Caki2 (cell line): ENCODE measurements around the gene ANAPC2. TPM values are rescaled to one million over a fixed set of nuclear protein-coding genes. Genes with fewer than 3 reads are reported as not detected.

Experiments used
- DNase-seq: peaks from one replicate; pipeline ENCODE4 v3.0.0-alpha.2; 2015; ENCODE audit warnings: low read depth
- in situ Hi-C: cut with HindIII; loops from 2 replicates; pipeline ENCODE4 v1.10.0; 2016; ENCODE audit warnings: low sequenced_read_pairs, low pct_unique_long_range_greater_than_20kb, mixed read lengths
- total RNA-seq: library from RNA; depleted of rRNA; stranded (reverse); fragments of >200 nt; shearing (Covaris generic); gene quantifications from 2 replicates; pipeline ENCODE4 v1.2.3, GENCODE V29; 2014; ENCODE audit warnings: low replicate concordance

Gene ANAPC2
- total RNA-seq, 1 experiment from 2014 or later: 38.2 TPM

DNA sequence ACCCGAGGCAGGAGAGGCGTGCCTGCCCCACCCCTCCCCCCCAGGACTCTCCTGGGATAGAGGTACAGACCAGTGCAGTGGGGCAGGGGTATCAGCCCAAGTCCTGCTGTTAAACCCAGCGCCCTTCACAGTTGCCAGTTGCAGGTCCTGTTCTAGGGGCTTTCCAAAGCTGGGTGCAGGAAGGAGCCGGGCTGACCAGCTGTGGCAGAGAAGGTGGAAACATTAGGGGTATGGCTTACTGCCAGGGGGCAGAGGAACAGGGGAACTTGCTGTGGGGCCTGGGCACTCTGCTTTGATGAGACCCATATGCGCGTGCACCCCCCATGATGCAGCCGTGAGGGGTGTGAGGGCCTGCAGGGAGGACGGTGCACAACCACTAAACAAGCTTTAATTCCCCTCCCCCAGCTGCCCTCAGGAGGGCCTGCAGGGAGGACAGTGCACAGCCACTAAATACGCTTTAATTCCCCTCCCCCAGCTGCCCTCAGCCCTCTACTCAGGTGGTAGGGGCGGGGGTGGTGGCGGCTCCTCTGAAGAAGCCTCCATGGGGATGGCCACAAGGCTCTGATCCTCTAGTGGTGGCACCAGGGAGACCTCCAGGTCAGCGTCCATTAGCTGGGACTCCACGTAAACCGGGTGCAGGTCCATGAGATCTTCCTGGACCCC lies 17.7 kb downstream of the ANAPC2 start:
- in situ Hi-C loops: no loop called here
- no peak for DNase-seq

DNA sequence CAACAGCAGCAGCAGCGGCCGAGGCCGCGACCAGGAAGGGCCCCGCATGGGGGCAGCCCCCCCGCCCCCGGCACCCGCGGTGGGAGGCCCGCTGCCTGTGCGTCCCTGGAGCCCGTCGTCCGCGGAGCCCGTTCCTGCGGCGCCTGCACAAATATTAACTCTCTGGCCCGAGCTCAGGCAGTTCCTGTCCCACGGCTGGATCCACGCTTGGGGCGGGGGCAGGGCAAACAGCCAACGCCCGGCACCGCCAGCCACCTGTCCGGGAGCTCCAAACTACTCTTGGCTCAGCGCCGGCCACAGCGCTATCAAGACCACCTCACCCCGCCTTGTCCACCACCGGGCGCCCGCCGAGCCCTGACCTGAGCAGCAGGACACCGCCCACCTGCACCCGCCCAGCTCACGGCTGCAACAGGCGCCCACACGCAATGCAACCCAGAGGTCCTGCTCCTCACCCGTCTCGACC lies 18.4 kb downstream of the ANAPC2 start, which contains the start of gene LRRC26:
Gene LRRC26, minus strand, starts transcription at position 156 of the 463 bp plus-strand sequence. Its CDS starts 108 bp downstream, at position 48.
- in situ Hi-C loops: no loop called here
- DNase-seq: no peak

DNA sequence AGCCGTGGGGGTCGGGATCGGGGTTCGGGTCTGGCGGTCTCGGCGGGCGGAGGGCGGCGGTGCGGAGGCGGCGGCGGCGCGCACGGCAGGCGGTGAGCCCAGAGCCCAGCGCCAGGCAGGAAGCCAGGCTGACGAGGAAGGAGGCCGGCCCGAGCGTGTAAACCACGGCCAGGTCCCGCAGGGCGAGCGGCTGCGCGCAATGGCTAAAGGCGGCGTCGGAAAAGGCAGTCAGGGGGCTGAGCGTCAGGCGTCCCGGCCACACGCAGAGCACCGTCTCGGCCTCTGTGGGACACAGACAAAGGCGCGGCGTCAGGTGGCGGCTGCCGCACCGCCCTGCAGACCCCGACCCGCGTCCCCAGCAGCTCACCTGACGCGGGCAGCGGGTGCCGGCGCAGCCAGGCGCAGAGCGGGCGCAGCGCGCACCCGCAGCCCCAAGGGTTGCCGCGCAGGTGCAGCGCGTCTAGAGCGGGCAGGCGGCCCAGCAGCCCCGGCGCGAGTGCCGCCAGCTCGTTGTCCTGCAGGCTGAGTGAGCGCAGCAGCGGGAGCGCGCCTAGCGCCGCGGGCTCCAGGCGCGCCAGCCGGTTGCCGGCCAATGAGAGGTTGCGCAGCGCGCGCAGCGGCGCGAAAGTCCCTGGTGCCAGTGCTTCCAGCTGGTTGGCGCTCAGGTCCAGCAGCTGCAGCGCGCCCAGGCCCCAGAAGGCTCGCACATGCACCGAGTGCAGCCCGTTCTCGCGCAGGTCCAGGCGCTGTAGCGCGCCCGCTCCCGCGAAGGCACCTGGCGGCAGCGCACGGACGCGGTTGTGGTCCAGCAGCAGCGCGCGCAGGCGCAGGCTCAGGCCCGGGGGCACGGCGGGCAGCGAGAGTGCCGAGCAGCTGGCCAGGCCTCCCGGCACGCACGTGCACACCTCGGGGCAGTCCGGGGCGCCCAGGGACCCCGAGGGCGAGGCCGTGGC lies 19.2 kb downstream of the ANAPC2 start:
- DNase-seq: peak; percentile 86
- in situ Hi-C loops: no loop called here

DNA sequence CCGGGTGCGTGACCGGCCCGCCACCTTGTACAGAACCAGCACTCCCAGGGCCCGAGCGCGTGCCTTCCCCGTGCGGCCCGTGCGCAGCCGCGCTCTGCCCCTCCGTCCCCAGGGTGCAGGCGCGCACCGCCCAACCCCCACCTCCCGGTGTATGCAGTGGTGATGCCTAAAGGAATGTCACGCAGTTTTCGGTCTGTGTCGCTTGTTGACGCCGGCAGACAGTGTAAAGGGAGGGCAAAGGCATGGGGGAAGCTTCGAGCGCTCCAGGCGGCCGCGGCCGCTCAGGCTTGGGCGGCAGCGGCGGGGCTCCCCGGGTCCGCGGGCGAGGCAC lies 19.8 kb downstream of the ANAPC2 start:
- in situ Hi-C loops: no loop called here
- peak; percentile 24 for DNase-seq

DNA sequence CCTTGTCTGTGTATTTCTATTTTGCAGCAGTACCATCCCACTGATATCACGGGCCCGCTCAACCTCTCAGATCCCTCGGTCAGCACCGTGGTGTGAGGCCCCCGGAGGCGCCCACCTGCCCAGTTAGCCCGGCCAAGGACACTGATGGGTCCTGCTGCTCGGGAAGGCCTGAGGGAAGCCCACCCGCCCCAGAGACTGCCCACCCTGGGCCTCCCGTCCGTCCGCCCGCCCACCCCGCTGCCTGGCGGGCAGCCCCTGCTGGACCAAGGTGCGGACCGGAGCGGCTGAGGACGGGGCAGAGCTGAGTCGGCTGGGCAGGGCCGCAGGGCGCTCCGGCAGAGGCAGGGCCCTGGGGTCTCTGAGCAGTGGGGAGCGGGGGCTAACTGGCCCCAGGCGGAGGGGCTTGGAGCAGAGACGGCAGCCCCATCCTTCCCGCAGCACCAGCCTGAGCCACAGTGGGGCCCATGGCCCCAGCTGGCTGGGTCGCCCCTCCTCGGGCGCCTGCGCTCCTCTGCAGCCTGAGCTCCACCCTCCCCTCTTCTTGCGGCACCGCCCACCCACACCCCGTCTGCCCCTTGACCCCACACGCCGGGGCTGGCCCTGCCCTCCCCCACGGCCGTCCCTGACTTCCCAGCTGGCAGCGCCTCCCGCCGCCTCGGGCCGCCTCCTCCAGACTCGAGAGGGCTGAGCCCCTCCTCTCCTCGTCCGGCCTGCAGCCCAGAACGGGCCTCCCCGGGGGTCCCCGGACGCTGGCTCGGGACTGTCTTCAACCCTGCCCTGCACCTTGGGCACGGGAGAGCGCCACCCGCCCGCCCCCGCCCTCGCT lies 20.4 kb downstream of the ANAPC2 start:
- peak; percentile 28 for DNase-seq
- in situ Hi-C loops: no loop called here

DNA sequence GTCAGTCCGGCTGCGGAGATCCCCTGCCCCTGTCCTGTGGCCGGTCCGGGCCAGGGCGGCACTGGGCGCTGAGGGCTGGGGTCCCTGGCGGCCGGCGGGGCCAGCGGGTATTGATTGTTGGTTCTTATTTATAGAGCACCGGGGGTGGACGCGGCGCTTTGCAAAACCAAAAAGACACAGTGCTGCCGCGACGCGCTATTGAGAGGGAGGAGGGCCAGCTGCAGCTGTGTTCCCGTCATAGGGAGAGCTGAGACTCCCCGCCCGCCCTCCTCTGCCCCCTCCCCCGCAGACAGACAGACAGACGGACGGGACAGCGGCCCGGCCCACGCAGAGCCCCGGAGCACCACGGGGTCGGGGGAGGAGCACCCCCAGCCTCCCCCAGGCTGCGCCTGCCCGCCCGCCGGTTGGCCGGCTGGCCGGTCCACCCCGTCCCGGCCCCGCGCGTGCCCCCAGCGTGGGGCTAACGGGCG lies 21.0 kb downstream of the ANAPC2 start:
- in situ Hi-C loops: no loop called here
- no peak for DNase-seq

DNA sequence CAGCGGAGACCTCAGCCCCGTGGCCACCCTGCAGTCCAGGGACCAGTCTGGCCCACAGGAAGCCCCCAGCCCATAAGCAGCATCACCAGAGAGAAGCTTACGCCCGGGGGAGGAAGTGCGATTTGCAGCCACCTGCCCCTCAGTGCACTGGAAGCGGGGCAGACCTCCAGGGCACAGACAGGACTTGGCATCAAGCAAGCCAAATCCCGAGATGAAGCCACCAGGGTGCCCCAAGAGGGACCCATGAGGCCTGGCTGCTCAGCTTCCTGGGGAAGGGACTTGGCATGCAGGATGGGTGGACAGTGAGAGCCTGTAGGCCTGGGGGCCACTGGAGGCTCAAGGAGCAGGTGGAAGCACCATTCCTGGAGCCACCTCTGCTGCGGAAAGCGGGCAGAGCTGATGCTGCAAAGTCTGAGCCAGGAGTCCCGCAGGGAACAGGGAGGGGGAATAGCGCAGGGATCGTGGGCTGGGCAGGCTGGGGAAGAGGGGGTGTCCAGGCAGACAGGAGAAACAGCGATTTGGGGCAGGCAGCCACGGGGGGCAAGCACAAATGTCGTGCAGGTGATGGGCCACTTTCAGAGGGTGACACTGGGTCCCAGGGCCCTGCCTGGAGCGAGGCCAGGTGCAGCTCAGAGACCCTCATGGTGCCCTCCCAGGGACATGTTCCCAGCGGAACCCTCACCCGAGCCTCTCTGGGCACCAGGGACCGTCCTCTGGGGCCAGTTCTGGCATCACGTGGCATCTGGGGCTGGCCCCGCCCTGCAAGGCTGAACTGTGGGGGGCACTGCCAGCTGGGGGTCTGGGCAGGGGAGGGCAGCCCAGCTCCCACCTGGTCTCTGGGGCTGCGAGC lies 21.8 kb downstream of the ANAPC2 start:
- in situ Hi-C loops: no loop called here
- no peak for DNase-seq

DNA sequence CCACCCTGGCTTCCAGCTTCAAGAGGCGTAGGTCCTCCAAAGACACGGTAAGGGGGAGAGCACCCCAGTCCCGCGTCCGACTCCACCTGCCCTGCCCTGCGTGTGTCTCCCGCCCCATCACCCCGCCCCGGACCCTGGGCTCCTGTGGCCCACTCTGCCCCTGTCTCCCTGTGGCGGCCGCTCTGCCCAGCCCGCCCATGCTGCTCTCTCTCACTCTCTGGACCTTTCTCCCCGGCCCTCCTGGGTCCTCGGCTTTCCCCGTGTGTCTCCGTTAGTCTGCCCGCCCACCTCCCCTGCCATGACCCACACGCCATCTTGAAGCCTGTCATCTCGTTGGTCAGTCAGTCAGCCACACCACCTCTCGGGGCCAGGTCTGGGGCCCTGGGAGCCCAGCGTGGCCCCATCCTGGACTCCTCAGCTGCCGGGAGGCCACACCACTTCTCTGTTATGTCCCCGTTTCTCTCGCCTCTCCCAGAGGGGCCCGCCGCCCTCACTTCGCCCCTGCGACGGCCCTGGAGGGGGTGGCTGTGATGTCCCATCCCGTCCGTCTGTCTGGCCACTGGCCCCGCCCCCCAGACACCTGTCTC lies 23.0 kb downstream of the ANAPC2 start:
- DNase-seq: no peak
- in situ Hi-C loops: no loop called here

DNA sequence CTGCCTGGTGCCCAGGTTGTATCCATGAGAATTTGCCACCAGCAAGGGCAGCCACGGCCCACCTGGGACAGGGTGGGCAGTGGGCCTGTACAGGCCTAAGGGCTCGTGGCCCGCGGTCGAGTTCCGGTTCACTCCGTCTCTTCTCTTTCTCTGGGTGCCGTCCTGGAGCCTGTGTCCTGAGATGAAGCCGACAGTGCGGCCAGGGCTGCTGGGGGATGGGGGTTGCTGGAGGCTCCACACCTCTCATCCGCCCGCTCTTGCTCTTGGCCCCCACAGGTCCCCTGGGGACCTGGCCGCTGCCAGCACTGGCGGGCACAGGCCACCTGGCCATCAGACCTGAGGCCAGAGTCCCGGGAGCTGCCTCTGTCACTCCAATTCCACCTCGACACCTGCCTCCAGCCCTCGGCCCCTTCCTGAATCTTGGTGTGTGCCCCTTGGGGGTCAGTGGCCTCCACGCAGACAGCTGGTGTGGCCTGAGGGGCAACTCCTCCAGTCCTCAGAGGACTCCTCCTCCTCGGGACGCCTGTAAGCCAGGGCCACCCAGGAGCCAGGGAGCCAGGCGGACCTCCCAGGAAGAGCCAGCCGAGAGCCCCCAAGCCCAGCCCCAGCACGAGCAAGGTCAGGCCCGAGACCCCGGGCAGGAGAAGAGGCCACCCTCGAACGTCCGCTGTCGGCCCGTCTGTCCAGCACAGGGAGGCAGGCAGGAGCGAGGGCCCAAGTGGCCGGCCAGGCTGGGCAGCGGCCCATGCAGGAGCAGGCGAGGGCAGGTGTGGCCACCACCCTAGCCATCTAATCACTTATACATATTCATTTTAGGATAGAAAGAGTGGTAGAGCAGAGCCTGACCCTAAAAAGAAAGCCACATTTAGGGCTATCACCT lies 23.8 kb downstream of the ANAPC2 start:
- in situ Hi-C loops: no loop called here
- no peak for DNase-seq

DNA sequence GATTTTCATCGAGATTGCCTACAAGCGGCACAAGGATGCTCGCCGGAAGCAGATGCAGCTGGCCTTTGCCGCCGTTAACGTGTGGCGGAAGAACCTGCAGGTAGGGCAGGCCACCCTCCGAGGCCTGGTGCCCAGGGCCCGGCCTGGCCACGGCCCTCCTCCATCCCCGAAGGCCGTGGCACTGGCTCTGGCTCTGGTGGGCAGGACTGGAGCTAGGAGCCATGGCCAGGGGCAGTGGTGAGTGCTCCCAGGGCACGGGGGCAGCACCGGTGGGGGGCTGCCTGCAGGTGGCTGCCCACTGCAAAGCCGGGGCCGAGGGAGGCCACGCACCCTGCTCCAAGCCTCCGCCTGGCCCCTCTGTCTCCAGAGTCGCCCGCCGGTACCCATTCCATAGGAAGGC lies 24.6 kb downstream of the ANAPC2 start:
- in situ Hi-C loops: no loop called here
- no peak for DNase-seq

DNA sequence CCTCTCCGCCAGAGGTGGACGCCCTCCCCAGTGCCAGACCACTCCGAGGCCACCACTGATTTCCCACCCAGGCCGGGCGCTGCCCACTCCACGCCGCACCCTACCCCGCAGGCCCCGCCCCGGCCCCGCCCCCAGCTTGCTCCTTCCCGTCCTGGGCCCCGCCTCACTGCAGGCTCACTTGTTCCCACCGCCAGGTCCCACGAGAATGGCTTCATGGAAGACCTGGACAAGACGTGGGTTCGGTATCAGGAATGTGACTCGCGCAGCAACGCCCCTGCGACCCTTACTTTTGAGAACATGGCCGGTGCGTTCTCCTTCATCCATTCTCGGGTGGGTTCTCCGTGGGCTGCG lies 25.0 kb downstream of the ANAPC2 start:
- in situ Hi-C loops: no loop called here
- no peak for DNase-seq

DNA sequence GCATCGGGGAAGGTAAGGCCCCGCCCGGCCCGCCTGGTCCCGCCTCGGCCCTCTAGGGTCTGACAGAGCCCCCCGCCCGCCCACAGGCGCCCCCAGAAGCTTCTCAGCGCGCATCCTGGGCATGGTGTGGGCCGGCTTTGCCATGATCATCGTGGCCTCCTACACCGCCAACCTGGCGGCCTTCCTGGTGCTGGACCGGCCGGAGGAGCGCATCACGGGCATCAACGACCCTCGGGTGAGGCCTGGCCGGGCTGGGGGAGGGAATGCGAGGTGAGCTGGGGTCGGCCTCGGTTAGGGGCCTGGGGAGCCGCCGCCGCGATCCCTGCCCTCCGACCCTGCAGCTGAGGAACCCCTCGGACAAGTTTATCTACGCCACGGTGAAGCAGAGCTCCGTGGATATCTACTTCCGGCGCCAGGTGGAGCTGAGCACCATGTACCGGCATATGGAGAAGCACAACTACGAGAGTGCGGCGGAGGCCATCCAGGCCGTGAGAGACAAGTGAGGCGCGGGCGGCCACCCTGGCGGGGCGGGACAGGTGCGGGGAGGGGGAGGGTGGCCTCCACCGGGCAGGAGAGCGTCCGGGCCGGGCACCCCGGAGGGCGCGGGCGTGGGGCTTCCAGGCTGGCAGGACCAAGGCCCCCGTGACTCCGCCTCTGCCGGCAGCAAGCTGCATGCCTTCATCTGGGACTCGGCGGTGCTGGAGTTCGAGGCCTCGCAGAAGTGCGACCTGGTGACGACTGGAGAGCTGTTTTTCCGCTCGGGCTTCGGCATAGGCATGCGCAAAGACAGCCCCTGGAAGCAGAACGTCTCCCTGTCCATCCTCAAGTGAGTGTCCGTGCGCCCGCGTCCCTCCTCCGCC lies 25.6 kb downstream of the ANAPC2 start:
- in situ Hi-C loops: no loop called here
- peak; percentile 51 for DNase-seq

DNA sequence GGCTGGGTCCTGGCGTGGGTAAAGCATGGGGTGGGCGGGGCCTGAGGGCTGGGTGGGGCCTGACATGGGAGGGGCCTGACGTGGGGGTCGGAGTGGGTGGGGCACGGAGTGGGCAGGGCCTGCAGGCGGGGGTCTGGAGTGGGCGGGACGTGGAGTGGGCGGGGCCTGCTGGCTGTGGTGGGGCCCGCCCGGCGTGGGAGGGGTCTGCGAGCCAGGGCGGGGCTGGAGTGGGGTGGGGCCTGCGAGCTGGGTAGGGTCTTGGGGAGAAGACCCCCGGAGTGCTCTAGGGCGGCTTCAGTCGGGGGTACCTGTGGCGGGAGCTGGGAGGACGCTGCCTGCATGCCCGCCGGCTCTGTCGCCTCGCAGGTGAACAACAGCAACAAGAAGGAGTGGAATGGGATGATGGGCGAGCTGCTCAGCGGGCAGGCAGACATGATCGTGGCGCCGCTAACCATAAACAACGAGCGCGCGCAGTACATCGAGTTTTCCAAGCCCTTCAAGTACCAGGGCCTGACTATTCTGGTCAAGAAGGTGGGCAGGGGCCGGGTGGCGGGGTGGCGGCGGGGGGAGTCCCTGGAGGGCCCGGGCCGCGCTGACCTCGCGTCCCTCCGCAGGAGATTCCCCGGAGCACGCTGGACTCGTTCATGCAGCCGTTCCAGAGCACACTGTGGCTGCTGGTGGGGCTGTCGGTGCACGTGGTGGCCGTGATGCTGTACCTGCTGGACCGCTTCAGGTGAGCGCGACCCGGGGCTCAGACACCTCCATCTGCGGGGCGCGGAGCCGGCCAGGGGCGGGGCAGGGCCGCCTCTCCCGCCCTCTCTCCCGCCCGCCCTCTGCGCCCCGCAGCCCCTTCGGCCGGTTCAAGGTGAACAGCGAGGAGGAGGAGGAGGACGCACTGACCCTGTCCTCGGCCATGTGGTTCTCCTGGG lies 26.5 kb downstream of the ANAPC2 start:
- DNase-seq: no peak
- in situ Hi-C loops: no loop called here

DNA sequence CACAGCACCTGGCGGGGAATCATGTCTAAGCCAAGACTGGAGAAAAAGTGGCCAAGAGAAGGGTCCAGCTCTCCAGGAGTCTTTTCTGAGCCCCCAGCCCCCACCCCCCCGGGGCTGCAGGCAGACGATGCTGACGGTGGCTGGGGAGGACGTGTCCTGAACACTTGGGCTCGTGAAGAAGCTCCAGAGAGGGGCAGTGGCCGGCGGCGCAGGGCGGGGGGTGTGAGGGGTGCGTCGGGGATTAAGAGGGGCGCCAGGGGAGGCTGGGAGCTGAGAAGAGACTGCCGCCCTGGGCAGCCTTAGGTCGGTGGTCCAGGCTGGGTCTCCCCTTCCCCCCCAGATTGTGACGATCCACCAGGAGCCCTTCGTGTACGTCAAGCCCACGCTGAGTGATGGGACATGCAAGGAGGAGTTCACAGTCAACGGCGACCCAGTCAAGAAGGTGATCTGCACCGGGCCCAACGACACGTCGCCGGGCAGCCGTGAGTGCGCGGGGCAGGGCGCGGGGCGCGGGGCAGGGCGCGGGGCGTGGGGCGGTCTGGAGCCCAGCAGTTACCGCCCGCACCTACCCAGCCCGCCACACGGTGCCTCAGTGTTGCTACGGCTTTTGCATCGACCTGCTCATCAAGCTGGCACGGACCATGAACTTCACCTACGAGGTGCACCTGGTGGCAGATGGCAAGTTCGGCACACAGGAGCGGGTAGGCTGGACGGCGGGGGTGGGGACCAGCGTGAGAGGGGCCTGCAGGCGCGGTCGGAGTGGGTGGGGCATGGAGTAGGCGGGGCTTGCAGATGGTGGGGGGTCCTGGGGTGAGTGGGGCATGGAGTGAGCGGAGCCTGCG lies 27.4 kb downstream of the ANAPC2 start:
- in situ Hi-C loops: no loop called here
- DNase-seq: no peak
